HEK293 (cell line): ENCODE results near the gene ERP44.
"Not testable (repeated sequence)": the region's sequence is repeated elsewhere in the genome, so short reads cannot be mapped to it uniquely, and the experiment has no call there.

Experiments used
- CTCF ChIA-PET: fragments of 350-600 bp; formaldehyde crosslinking; extraction: SDS; loops from one replicate; lab custom pipeline; 2021; ENCODE audit warnings: antibody characterized with exemption; lab: Yijun Ruan, JAX
- POLR2A ChIA-PET: fragments of 300-600 bp; formaldehyde crosslinking; extraction: SDS; loops from one replicate; lab custom pipeline; 2020; ENCODE audit warnings: antibody characterized with exemption, inconsistent platforms; lab: Yijun Ruan, JAX
- H3K27ac ChIP-seq: fragments of 200-500 bp; sonication (Bioruptor generic); 2 replicates; pipeline ENCODE4 v1.5.1; 2014; ENCODE audit warnings: low read depth, low read length, control low read depth, inconsistent platforms; ENCODE audit errors: extremely low read depth
- H3K36me3 ChIP-seq, 2 experiments: fragments of 200-500 bp in 1 of 2; sonication (Bioruptor generic) in 1 of 2; 1 replicate in 1 of 2; 2 replicates in 1 of 2; pipeline ENCODE4 v1.5.1; 2014 to 2017; ENCODE audit warnings: inconsistent platforms in 2 of 2, low read length in 2 of 2; ENCODE audit not compliant: control insufficient read depth in 2 of 2, insufficient read depth in 1 of 2
- H3K4me1 ChIP-seq: fragments of 200-500 bp; sonication (Bioruptor generic); 2 replicates; pipeline ENCODE4 v1.5.1; 2014; ENCODE audit warnings: mild to moderate bottlenecking, low read length, inconsistent platforms; ENCODE audit not compliant: control insufficient read depth, insufficient read depth
- H3K4me3 ChIP-seq: 2 replicates; pipeline ENCODE4 v1.5.1; 2011; ENCODE audit warnings: low read depth, mild to moderate bottlenecking, control low read depth, low read length, moderate library complexity
- H3K9me3 ChIP-seq: fragments of 200-500 bp; sonication (Bioruptor generic); 2 replicates; pipeline ENCODE4 v1.5.1; 2014; ENCODE audit warnings: low read depth, low read length, inconsistent platforms; ENCODE audit not compliant: control insufficient read depth, insufficient read depth
- GFI1B ChIP-seq: fragments of 450-650 bp; formaldehyde crosslinking; IDR thresholded peaks from 2 replicates; pipeline ENCODE4 v1.5.1; 2016; ENCODE audit warnings: missing biosample characterization, missing genetic modification characterization
- GLIS2 ChIP-seq: fragments of 450-650 bp; formaldehyde crosslinking; IDR thresholded peaks from 2 replicates; pipeline ENCODE4 v1.5.1; 2016; ENCODE audit warnings: missing biosample characterization, missing genetic modification characterization
- HOXD13 ChIP-seq: sonication (generic); formaldehyde crosslinking; IDR thresholded peaks from 2 replicates; pipeline ENCODE4 v1.8.0; 2022; ENCODE audit warnings: missing genetic modification reagents, borderline replicate concordance
- KLF1 ChIP-seq: fragments of 450-650 bp; formaldehyde crosslinking; IDR thresholded peaks from 2 replicates; pipeline ENCODE4 v1.5.1; 2016; ENCODE audit warnings: missing biosample characterization, missing genetic modification characterization
- KLF10 ChIP-seq: fragments of 450-650 bp; IDR thresholded peaks from 2 replicates; pipeline ENCODE4 v1.5.1; 2018; ENCODE audit warnings: missing biosample characterization, mild to moderate bottlenecking, missing genetic modification characterization
- KLF16 ChIP-seq: fragments of 450-650 bp; formaldehyde crosslinking; IDR thresholded peaks from 2 replicates; pipeline ENCODE4 v1.5.1; 2017; ENCODE audit warnings: missing biosample characterization, missing genetic modification characterization
- KLF7 ChIP-seq: fragments of 450-650 bp; formaldehyde crosslinking; IDR thresholded peaks from 2 replicates; pipeline ENCODE4 v1.5.1; 2016; ENCODE audit warnings: missing biosample characterization, missing genetic modification characterization, borderline replicate concordance
- KLF8 ChIP-seq: fragments of 450-650 bp; formaldehyde crosslinking; IDR thresholded peaks from 2 replicates; pipeline ENCODE4 v1.5.1; 2016; ENCODE audit warnings: missing biosample characterization, missing genetic modification characterization
- SP2 ChIP-seq: fragments of 450-650 bp; formaldehyde crosslinking; IDR thresholded peaks from 2 replicates; pipeline ENCODE4 v1.5.1; 2016; ENCODE audit warnings: missing biosample characterization, missing genetic modification characterization
- SP3 ChIP-seq: fragments of 450-650 bp; formaldehyde crosslinking; IDR thresholded peaks from 2 replicates; pipeline ENCODE4 v1.5.1; 2016; ENCODE audit warnings: missing biosample characterization, missing genetic modification characterization
- TCF7L2 ChIP-seq: IDR thresholded peaks from 2 replicates; pipeline ENCODE4 v1.6.1; 2011; ENCODE audit warnings: low read depth, mild to moderate bottlenecking, inconsistent platforms, low read length, moderate library complexity, borderline replicate concordance
- ZBTB17 ChIP-seq: fragments of 450-650 bp; formaldehyde crosslinking; IDR thresholded peaks from 2 replicates; pipeline ENCODE4 v1.5.1; 2016; ENCODE audit warnings: missing biosample characterization, missing genetic modification characterization
- ZNF132 ChIP-seq: fragments of 450-650 bp; formaldehyde crosslinking; IDR thresholded peaks from 2 replicates; pipeline ENCODE4 v1.5.1; 2017; ENCODE audit warnings: missing biosample characterization, missing genetic modification characterization, borderline replicate concordance
- ZNF140 ChIP-seq: fragments of 450-650 bp; formaldehyde crosslinking; IDR thresholded peaks from 2 replicates; pipeline ENCODE4 v1.5.1; 2016; ENCODE audit warnings: missing biosample characterization, missing genetic modification characterization
- ZNF23 ChIP-seq: fragments of 450-650 bp; formaldehyde crosslinking; IDR thresholded peaks from 2 replicates; pipeline ENCODE4 v1.5.1; 2016; ENCODE audit warnings: missing biosample characterization, missing genetic modification characterization, borderline replicate concordance
- ZNF266 ChIP-seq: fragments of 450-650 bp; formaldehyde crosslinking; IDR thresholded peaks from 2 replicates; pipeline ENCODE4 v1.5.1; 2016; ENCODE audit warnings: missing biosample characterization, missing genetic modification characterization, low read depth
- ZNF335 ChIP-seq: fragments of 450-650 bp; formaldehyde crosslinking; conservative IDR thresholded peaks from 2 replicates; pipeline ENCODE4 v1.5.1; 2016; ENCODE audit warnings: missing biosample characterization, missing genetic modification characterization
- ZNF394 ChIP-seq: fragments of 450-650 bp; formaldehyde crosslinking; IDR thresholded peaks from 2 replicates; pipeline ENCODE4 v1.5.1; 2016; ENCODE audit warnings: missing biosample characterization, missing genetic modification characterization, mild to moderate bottlenecking, moderate library complexity, borderline replicate concordance
- ZNF76 ChIP-seq: fragments of 450-650 bp; formaldehyde crosslinking; IDR thresholded peaks from 2 replicates; pipeline ENCODE4; 2016; ENCODE audit warnings: low read depth, missing biosample characterization, missing genetic modification characterization, borderline replicate concordance
- ZSCAN30 ChIP-seq: fragments of 450-650 bp; IDR thresholded peaks from 2 replicates; pipeline ENCODE4 v1.5.1; 2018; ENCODE audit warnings: missing biosample characterization, mild to moderate bottlenecking, missing genetic modification characterization, moderate library complexity
- TF ChIP-seq, protein P1 (sequence below): fragments of 450-650 bp; formaldehyde crosslinking; optimal IDR thresholded peaks from 2 replicates; pipeline ENCODE3; 2016; ENCODE audit warnings: missing biosample characterization, mild to moderate bottlenecking, missing genetic modification characterization
- TF ChIP-seq, protein P2 (sequence below): fragments of 450-650 bp; formaldehyde crosslinking; IDR thresholded peaks from 2 replicates; pipeline ENCODE4 v1.5.1; 2016; ENCODE audit warnings: missing biosample characterization, missing genetic modification characterization
- TF ChIP-seq, protein P3 (sequence below): fragments of 450-650 bp; formaldehyde crosslinking; IDR thresholded peaks from 2 replicates; pipeline ENCODE4 v1.5.1; 2016; ENCODE audit warnings: missing biosample characterization, missing genetic modification characterization
- TF ChIP-seq, protein P4 (sequence below): fragments of 450-650 bp; formaldehyde crosslinking; IDR thresholded peaks from 2 replicates; pipeline ENCODE4 v1.5.1; 2017; ENCODE audit warnings: missing biosample characterization, missing genetic modification characterization
- TF ChIP-seq, protein P5 (sequence below): fragments of 450-650 bp; formaldehyde crosslinking; IDR thresholded peaks from 2 replicates; pipeline ENCODE4 v1.5.1; 2016; ENCODE audit warnings: missing biosample characterization, missing genetic modification characterization

Gene ERP44

DNA sequence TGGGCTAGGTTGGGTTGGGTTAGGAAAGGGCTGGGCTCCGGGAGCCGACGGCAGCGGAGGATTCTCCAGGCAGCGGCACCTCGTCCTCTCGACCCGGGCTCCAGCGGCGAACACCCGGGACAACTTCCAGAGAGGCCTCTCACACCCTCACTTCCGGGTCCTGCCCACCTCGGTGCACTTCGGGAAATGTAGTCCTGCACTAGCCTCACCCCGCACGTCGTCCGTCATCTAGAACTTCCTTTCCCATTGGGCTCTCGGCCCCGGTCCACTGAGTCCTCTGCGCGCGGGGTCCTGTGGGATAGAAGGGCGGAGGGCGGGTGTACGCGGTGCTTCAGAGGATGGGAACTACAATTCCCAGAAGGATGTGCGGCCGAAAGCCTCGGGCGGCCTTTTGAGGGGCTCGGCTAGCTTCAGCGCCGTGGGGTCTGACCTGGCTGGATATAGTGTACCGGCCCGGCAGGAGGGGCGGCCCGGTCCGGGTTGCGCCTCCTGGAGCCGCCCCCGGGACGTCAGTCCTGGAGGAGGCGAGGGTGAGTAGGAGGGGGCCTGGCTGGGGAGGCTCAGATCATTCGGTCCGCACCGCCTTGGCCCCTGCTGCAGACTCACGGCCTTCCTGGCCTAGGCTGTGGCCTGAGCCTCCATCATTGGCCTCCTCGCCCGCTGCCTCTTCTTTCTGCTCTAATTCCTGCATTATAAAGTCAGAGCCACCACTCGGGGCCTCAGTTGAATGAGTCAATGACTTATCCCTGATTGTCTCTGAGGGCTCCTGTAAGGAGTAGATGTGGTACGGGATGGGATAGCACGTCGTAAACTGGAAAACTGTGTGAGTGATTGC is at the start of gene ERP44, which contains the start of gene INVS (continued):
- TF ChIP-seq, protein P1, sequence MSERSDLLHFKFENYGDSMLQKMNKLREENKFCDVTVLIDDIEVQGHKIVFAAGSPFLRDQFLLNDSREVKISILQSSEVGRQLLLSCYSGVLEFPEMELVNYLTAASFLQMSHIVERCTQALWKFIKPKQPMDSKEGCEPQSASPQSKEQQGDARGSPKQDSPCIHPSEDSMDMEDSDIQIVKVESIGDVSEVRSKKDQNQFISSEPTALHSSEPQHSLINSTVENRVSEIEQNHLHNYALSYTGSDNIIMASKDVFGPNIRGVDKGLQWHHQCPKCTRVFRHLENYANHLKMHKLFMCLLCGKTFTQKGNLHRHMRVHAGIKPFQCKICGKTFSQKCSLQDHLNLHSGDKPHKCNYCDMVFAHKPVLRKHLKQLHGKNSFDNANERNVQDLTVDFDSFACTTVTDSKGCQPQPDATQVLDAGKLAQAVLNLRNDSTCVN (tag by site-specific recombination) = peak; percentile 47
- TF ChIP-seq, protein P2, sequence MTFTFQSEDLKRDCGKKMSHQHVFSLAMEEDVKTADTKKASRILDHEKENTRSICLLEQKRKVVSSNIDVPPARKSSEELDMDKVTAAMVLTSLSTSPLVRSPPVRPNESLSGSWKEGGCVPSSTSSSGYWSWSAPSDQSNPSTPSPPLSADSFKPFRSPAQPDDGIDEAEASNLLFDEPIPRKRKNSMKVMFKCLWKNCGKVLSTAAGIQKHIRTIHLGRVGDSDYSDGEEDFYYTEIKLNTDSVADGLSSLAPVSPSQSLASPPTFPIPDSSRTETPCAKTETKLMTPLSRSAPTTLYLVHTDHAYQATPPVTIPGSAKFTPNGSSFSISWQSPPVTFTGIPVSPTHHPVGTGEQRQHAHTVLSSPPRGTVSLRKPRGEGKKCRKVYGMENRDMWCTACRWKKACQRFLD (tag by site-specific recombination) = no peak
- TF ChIP-seq, protein P3, sequence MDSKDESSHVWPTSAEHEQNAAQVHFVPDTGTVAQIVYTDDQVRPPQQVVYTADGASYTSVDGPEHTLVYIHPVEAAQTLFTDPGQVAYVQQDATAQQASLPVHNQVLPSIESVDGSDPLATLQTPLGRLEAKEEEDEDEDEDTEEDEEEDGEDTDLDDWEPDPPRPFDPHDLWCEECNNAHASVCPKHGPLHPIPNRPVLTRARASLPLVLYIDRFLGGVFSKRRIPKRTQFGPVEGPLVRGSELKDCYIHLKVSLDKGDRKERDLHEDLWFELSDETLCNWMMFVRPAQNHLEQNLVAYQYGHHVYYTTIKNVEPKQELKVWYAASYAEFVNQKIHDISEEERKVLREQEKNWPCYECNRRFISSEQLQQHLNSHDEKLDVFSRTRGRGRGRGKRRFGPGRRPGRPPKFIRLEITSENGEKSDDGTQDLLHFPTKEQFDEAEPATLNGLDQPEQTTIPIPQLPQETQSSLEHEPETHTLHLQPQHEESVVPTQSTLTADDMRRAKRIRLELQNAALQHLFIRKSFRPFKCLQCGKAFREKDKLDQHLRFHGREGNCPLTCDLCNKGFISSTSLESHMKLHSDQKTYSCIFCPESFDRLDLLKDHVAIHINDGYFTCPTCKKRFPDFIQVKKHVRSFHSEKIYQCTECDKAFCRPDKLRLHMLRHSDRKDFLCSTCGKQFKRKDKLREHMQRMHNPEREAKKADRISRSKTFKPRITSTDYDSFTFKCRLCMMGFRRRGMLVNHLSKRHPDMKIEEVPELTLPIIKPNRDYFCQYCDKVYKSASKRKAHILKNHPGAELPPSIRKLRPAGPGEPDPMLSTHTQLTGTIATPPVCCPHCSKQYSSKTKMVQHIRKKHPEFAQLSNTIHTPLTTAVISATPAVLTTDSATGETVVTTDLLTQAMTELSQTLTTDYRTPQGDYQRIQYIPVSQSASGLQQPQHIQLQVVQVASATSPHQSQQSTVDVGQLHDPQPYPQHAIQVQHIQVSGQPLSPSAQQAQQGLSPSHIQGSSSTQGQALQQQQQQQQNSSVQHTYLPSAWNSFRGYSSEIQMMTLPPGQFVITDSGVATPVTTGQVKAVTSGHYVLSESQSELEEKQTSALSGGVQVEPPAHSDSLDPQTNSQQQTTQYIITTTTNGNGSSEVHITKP (tag by site-specific recombination) = peak; percentile 50; the same call in 1 of the 2 replicates
- TF ChIP-seq SP3 (peak; percentile 98), ZNF394 (peak; percentile 60; the same call in 1 of the 2 replicates), ZNF335 (tag by site-specific recombination) (peak; percentile 97), ZNF266 (tag by site-specific recombination) (no peak), KLF16 (tag by site-specific recombination) (peak; percentile 77), ZNF132 (no peak), KLF1 (tag by site-specific recombination) (peak; percentile 73), GFI1B (no peak), KLF8 (tag by site-specific recombination) (peak; percentile 99), ZBTB17 (tag by site-specific recombination) (peak; percentile 92), HOXD13 (CRISPR knock-in tag) (no peak), KLF10 (tag by site-specific recombination) (peak; percentile 88), ZNF76 (tag by site-specific recombination) (peak; percentile 99), ZNF140 (tag by site-specific recombination) (no peak), TCF7L2 (peak; percentile 27; the same call in 1 of the 2 replicates), SP2 (tag by site-specific recombination) (peak; percentile 91), GLIS2 (peak; percentile 63), KLF7 (tag by site-specific recombination) (peak; percentile 94), ZNF23 (tag by site-specific recombination) (no peak), ZSCAN30 (tag by site-specific recombination) (peak; percentile 56; the same call in 1 of the 2 replicates)
- TF ChIP-seq, protein P4, sequence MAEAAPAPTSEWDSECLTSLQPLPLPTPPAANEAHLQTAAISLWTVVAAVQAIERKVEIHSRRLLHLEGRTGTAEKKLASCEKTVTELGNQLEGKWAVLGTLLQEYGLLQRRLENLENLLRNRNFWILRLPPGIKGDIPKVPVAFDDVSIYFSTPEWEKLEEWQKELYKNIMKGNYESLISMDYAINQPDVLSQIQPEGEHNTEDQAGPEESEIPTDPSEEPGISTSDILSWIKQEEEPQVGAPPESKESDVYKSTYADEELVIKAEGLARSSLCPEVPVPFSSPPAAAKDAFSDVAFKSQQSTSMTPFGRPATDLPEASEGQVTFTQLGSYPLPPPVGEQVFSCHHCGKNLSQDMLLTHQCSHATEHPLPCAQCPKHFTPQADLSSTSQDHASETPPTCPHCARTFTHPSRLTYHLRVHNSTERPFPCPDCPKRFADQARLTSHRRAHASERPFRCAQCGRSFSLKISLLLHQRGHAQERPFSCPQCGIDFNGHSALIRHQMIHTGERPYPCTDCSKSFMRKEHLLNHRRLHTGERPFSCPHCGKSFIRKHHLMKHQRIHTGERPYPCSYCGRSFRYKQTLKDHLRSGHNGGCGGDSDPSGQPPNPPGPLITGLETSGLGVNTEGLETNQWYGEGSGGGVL (tag by site-specific recombination) = peak; percentile 12; the same call in 1 of the 2 replicates
- TF ChIP-seq, protein P5, sequence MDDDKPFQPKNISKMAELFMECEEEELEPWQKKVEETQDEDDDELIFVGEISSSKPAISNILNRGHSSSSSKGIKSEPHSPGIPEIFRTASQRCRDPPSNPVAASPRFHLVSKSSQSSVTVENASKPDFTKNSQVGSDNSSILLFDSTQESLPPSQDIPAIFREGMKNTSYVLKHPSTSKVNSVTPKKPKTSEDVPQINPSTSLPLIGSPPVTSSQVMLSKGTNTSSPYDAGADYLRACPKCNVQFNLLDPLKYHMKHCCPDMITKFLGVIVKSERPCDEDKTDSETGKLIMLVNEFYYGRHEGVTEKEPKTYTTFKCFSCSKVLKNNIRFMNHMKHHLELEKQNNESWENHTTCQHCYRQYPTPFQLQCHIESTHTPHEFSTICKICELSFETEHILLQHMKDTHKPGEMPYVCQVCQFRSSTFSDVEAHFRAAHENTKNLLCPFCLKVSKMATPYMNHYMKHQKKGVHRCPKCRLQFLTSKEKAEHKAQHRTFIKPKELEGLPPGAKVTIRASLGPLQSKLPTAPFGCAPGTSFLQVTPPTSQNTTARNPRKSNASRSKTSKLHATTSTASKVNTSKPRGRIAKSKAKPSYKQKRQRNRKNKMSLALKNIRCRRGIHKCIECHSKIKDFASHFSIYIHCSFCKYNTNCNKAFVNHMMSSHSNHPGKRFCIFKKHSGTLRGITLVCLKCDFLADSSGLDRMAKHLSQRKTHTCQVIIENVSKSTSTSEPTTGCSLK = no peak
- TF ChIP-seq, all 188 proteins: peak for 46

DNA sequence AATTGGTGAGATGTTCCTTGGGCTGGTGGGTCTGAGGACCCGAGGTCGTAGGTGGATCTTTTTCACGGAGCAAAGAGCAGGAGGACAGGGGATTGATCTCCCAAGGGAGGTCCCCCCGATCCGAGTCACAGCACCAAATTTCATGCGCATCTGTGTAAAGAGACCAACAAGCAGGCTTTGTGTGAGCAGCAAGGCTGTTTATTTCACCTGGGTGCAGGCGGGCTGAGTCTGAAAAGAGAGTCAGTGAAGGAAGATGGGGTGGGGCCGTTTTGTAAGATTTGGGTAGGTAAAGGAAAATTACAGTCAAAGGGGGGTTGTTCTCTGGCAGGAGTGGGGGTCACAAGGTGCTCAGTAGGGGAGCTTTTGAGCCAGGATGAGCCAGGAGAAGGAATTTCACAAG is 47.2 kb upstream of the ERP44 start:
- H3K36me3 ChIP-seq, H3K27ac ChIP-seq, H3K4me3 ChIP-seq, H3K4me1 ChIP-seq, CTCF ChIA-PET, POLR2A ChIA-PET, H3K9me3 ChIP-seq: not testable (repeated sequence)
